HepG2 (cell line): ENCODE measurements around the gene NFATC4. TPM values are rescaled to one million over a fixed set of nuclear protein-coding genes. Genes with fewer than 3 reads are reported as not detected.

ENCODE experiments used
- AKNA ChIP-seq: sonication (generic); formaldehyde crosslinking; IDR thresholded peaks from 2 replicates; pipeline ENCODE4 v1.4.0; 2020; ENCODE audit warnings: missing genetic modification reagents, borderline replicate concordance
- ATF2 ChIP-seq: sonication (generic); formaldehyde crosslinking; IDR thresholded peaks from 2 replicates; pipeline ENCODE4 v1.4.0; 2020; ENCODE audit warnings: missing genetic modification reagents
- CSRNP2 ChIP-seq: sonication (generic); formaldehyde crosslinking; conservative IDR thresholded peaks from 2 replicates; pipeline ENCODE4 v1.8.0; 2022; ENCODE audit warnings: low read depth, missing genetic modification reagents
- HMGA1 ChIP-seq: sonication (generic); formaldehyde crosslinking; conservative IDR thresholded peaks from 2 replicates; pipeline ENCODE4 v1.4.0; 2020; ENCODE audit warnings: missing genetic modification reagents
- IKZF4 ChIP-seq: sonication (generic); formaldehyde crosslinking; IDR thresholded peaks from 2 replicates; pipeline ENCODE4 v1.5.1; 2020; ENCODE audit warnings: borderline replicate concordance, mild to moderate bottlenecking, low read depth, missing genetic modification reagents; ENCODE audit errors: not compliant biosample characterization
- TAF15 ChIP-seq: fragments of 200-400 bp; formaldehyde crosslinking; IDR thresholded peaks from one replicate; pipeline ENCODE4 v1.6.1; 2018; ENCODE audit warnings: mild to moderate bottlenecking, low read depth, low read length; ENCODE audit not compliant: poor library complexity, severe bottlenecking
- YEATS2 ChIP-seq: sonication (generic); formaldehyde crosslinking; IDR thresholded peaks from 2 replicates; pipeline ENCODE4 v1.4.0; 2020; ENCODE audit warnings: missing genetic modification reagents, borderline replicate concordance
- ZMAT3 ChIP-seq: sonication (generic); formaldehyde crosslinking; conservative IDR thresholded peaks from 2 replicates; pipeline ENCODE4 v1.7.0; 2021; ENCODE audit warnings: missing genetic modification reagents
- ZNF383 ChIP-seq: sonication (generic); formaldehyde crosslinking; IDR thresholded peaks from 2 replicates; pipeline ENCODE4 v1.4.0; 2020; ENCODE audit warnings: missing genetic modification reagents, mild to moderate bottlenecking, borderline replicate concordance
- ZNF546 ChIP-seq: sonication (generic); formaldehyde crosslinking; conservative IDR thresholded peaks from 2 replicates; pipeline ENCODE4 v1.8.1; 2023; ENCODE audit warnings: mild to moderate bottlenecking, missing genetic modification reagents
- ZNF660 ChIP-seq: sonication (generic); formaldehyde crosslinking; IDR thresholded peaks from 2 replicates; pipeline ENCODE4 v1.5.1; 2020; ENCODE audit warnings: mild to moderate bottlenecking, low read depth, missing genetic modification reagents, borderline replicate concordance
- ZNF747 ChIP-seq: sonication (generic); formaldehyde crosslinking; IDR thresholded peaks from 2 replicates; pipeline ENCODE4 v1.8.1; 2023; ENCODE audit warnings: missing genetic modification reagents, mild to moderate bottlenecking, borderline replicate concordance
- ZUFSP ChIP-seq: sonication (generic); formaldehyde crosslinking; IDR thresholded peaks from 2 replicates; pipeline ENCODE4 v1.9.0; 2021; ENCODE audit warnings: missing genetic modification reagents, mild to moderate bottlenecking, borderline replicate concordance
- ZXDC ChIP-seq: sonication (generic); formaldehyde crosslinking; IDR thresholded peaks from 2 replicates; pipeline ENCODE4 v1.5.0; 2020; ENCODE audit warnings: mild to moderate bottlenecking, missing genetic modification reagents
- polyA plus RNA-seq, 8 experiments: library from polyadenylated mRNA; depleted of rRNA in 3 of 8; stranded (reverse) in 7 of 8; unstranded in 1 of 8; fragments of >200 nt; fragmentation: Illumina TruSeq in 4 of 8; extraction: Trizol in 4 of 8; gene quantifications; 2 replicates each; pipeline versions ENCODE4 v1.2.1 to v1.2.3, GENCODE V29; 2011 to 2016; ENCODE audit warnings: low read depth in 4 of 8, missing spikeins in 1 of 8, mixed read lengths in 1 of 8; ENCODE audit not compliant: insufficient read depth in 1 of 8
- total RNA-seq, 5 experiments: library from RNA; depleted of rRNA; stranded (reverse); fragments of >200 nt; fragmentation: Illumina TruSeq; extraction: Trizol; gene quantifications; 2 replicates each; pipeline ENCODE4 v1.2.3, GENCODE V29; 2016; ENCODE audit warnings: low read depth in 1 of 5

Gene NFATC4
- total and polyA plus RNA-seq, 2 of the 13 experiments (the other 11 are each of a cell fraction or from before 2014, with no cell fraction given): 0.04 to 0.15 TPM

GRCh38 chr14:24422694-24423601 is 55.0 kb downstream of the NFATC4 start (continued):
- 0 out of 2 replicates have a peak, but pooled peaks have one; percentile 77 for TF ChIP-seq CSRNP2 (CRISPR knock-in tag)
- no peak for TF ChIP-seq ZUFSP (CRISPR knock-in tag)
- TF ChIP-seq ZNF546 (CRISPR knock-in tag): no peak; the same call in 1 of the 2 replicates
- peak; percentile 20 for TF ChIP-seq IKZF4 (CRISPR knock-in tag)
- no peak for TF ChIP-seq HMGA1
- TF ChIP-seq AKNA (CRISPR knock-in tag): no peak
- no peak for TF ChIP-seq ZXDC
- no peak for TF ChIP-seq ATF2
- TF ChIP-seq TAF15: no peak
- peak; percentile 17; the same call in 1 of the 2 replicates for TF ChIP-seq YEATS2
- no peak for TF ChIP-seq ZNF747 (CRISPR knock-in tag)
- no peak for TF ChIP-seq ZMAT3 (CRISPR knock-in tag)
- TF ChIP-seq ZNF660 (CRISPR knock-in tag): no peak
- peak; percentile 82; the same call in 1 of the 2 replicates for TF ChIP-seq ZNF383 (CRISPR knock-in tag)
